RWPE1 (cell line): ENCODE measurements around the gene HDGF.

Experiments used
- CTCF ChIA-PET: fragments of 350-600 bp; sonication (Branson Sonifier 250); formaldehyde crosslinking; extraction: SDS; loops from one replicate; lab custom pipeline; 2021; lab: Yijun Ruan, JAX
- POLR2A ChIA-PET: fragments of 400-600 bp; formaldehyde crosslinking; extraction: SDS; loops from one replicate; lab custom pipeline; 2020; ENCODE audit warnings: antibody characterized with exemption; ENCODE audit not compliant: low non-redundant PET; lab: Yijun Ruan, JAX
- DNase-seq: peaks from one replicate; pipeline ENCODE4 v3.0.0; 2012; ENCODE audit warnings: low spot score
- H3K27ac ChIP-seq: fragments of 450-650 bp; 2 replicates; pipeline ENCODE4 v1.5.1; 2017
- TF ChIP-seq, protein P1 (sequence below): fragments of 450-650 bp; conservative IDR thresholded peaks from 2 replicates; pipeline ENCODE4 v1.5.1; 2017; ENCODE audit warnings: low read depth, mild to moderate bottlenecking

The HDGF gene

DNA sequence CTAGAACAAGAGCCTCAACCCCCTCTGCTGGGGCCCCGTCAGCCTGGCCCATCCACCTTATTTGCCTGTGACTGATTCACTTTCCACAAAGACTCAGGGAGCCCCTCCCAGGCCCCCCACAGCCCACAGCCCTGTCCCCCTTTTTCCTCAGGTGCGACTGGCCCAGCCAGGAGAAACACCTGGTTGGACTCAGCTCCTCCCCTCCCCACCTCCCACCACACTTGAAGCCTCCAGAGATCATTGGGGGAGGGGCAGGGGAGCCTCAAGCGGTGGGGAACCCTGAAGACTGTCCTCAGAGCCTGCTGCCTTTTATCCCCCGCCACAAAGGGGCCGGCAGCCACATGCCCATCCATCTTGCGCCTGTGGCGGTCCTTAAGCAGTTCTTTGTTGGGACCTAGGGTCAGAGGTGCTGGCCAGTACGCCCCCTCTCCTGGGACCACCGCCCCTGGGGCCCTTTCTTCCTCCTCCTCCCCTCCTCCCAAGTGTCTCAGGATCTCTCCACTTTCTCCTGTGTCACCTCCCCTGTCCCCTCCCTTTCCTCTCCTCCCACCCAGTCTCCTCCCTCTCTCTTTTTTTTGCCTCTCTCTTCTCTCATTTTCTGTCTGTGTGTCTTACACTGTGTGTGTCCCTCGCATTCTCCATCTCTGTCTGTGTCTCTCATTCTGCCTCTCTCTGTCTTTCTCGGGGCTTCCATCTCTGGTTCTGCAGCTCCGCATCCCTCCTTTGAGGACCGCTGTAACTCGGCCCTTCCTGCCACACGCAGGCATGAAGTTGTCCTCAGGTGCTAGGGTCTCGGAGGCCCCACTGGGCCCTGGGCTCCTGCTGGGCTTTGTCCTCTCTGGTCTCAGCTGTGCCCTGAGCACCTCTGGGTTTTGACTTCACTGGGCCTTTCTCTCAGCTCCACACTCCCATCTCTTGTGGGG is 58.3 kb downstream of the HDGF start:
- TF ChIP-seq, protein P1, sequence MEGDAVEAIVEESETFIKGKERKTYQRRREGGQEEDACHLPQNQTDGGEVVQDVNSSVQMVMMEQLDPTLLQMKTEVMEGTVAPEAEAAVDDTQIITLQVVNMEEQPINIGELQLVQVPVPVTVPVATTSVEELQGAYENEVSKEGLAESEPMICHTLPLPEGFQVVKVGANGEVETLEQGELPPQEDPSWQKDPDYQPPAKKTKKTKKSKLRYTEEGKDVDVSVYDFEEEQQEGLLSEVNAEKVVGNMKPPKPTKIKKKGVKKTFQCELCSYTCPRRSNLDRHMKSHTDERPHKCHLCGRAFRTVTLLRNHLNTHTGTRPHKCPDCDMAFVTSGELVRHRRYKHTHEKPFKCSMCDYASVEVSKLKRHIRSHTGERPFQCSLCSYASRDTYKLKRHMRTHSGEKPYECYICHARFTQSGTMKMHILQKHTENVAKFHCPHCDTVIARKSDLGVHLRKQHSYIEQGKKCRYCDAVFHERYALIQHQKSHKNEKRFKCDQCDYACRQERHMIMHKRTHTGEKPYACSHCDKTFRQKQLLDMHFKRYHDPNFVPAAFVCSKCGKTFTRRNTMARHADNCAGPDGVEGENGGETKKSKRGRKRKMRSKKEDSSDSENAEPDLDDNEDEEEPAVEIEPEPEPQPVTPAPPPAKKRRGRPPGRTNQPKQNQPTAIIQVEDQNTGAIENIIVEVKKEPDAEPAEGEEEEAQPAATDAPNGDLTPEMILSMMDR, result no peak
- H3K27ac ChIP-seq, result peak overlapping the region; percentile 82
- ChIA-PET CTCF (interaction anchor here (0.5 to 9.5 kb wide), 6 partner anchors 9 to 338 kb away, joined by 3 to 225 read pairs (median 5); partner anchors contain the start of genes CRABP2, ISG20L2 and METTL25B), POLR2A (no interaction called here)
- DNase-seq, result no peak

DNA sequence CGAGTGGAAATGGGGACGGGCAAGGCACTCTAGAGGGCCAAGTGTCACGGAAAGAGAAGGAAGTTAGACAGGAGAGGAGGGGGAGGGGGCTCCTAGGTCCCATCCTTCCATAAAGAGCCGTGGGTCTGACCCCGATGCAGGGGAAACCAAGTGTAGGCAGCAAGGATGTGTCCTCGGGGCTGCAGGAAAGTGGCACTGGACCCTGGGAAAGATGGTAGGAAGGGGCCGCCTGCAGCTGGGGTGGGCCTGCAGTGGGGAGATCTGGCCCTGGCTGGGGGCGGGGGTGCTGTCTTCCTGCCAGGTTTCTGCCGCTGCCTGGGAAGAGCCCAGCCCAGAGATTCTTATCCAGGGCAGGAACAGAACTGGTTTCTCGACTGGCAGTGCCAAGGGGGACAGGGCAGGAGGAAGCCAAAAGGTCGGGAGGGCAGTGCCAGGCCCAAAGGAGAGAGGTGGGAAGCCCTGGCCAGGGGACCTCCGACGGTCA is 59.0 kb downstream of the HDGF start:
- peak overlapping the region; percentile 82 for H3K27ac ChIP-seq
- POLR2A ChIA-PET, result interaction anchor here (0.7 to 1.5 kb wide), 2 partner anchors 13 to 1372 kb away, joined by 3 to 5 read pairs; partner anchors contain the start of genes CRABP2 and RUSC1
- CTCF ChIA-PET, result interaction anchor here (0.5 to 9.5 kb wide), 5 partner anchors 9 to 200 kb away, joined by 3 to 225 read pairs (median 6); partner anchors contain the start of genes CRABP2, ISG20L2 and METTL25B
- no peak for DNase-seq
- TF ChIP-seq, protein P1, result no peak
